HL-60 (cell line): ENCODE measurements around the gene TBCD.

Source experiments
- CTCF ChIP-seq: IDR thresholded peaks from one replicate; pipeline ENCODE4 v1.5.1; 2011; ENCODE audit warnings: low read length, control low read depth, inconsistent platforms; ENCODE audit not compliant: insufficient read depth
- GABPA ChIP-seq: IDR thresholded peaks from 2 replicates; pipeline ENCODE4 v1.6.1; 2012; ENCODE audit warnings: low read depth

GRCh38 chr17:82983510-82984248 is 231.8 kb downstream of the TBCD start:
- TF ChIP-seq CTCF = no peak
- no peak for TF ChIP-seq GABPA
